Endothelial cell (in vitro differentiated cells): Measurements from ENCODE around the gene USP22. TPM values are rescaled to one million over a fixed set of nuclear protein-coding genes. Genes with fewer than 3 reads are reported as not detected.

Experiments
- DNase-seq: peaks from one replicate; pipeline ENCODE4 v3.0.0; 2021; ENCODE audit warnings: low spot score
- H3K27ac Mint-ChIP-seq: one replicate; pipeline ENCODE4 v1.8.0; 2021; ENCODE audit warnings: mixed read lengths, inconsistent platforms; ENCODE audit not compliant: unreplicated experiment
- H3K27me3 Mint-ChIP-seq: one replicate; pipeline ENCODE4 v1.8.0; 2021; ENCODE audit warnings: mild to moderate bottlenecking, moderate library complexity, mixed read lengths, inconsistent platforms; ENCODE audit not compliant: unreplicated experiment
- H3K36me3 Mint-ChIP-seq: one replicate; pipeline ENCODE4 v1.8.0; 2021; ENCODE audit warnings: mild to moderate bottlenecking, low read depth, mixed read lengths, inconsistent platforms; ENCODE audit not compliant: unreplicated experiment
- H3K4me1 Mint-ChIP-seq: one replicate; pipeline ENCODE4 v1.8.0; 2021; ENCODE audit warnings: mild to moderate bottlenecking, mixed read lengths, inconsistent platforms; ENCODE audit not compliant: unreplicated experiment
- H3K4me3 Mint-ChIP-seq: one replicate; pipeline ENCODE4 v1.8.0; 2021; ENCODE audit warnings: mild to moderate bottlenecking, mixed read lengths, inconsistent platforms; ENCODE audit not compliant: unreplicated experiment
- H3K9me3 Mint-ChIP-seq: one replicate; pipeline ENCODE4 v1.8.0; 2021; ENCODE audit warnings: mixed read lengths, inconsistent platforms; ENCODE audit not compliant: unreplicated experiment
- CTCF ChIP-seq: fragments of 200-600 bp; sonication (generic); IDR thresholded peaks from one replicate; pipeline ENCODE4 v1.5.0; 2021; ENCODE audit warnings: antibody characterized with exemption; ENCODE audit not compliant: unreplicated experiment
- total RNA-seq: library from RNA; stranded (reverse); fragmentation: NEBNext Ultra II Directional; extraction: Animal tissue kit (Norgen Biotek cat#: 25700); gene quantifications from one replicate; pipeline ENCODE4 v1.2.1, GENCODE V29; 2021; ENCODE audit not compliant: unreplicated experiment

Gene USP22
- total RNA-seq, 1 donor from 2014 or later, result 294 TPM

- TF ChIP-seq CTCF, result no peak
- H3K4me1 Mint-ChIP-seq, result peaks cover 8% of the 10 kb centered on the region
- peaks cover 65% of the 10 kb centered on the region for H3K36me3 Mint-ChIP-seq
- H3K4me3 Mint-ChIP-seq, result no peak overlapping the region
- no peaks in the 10 kb centered on the region for H3K9me3 Mint-ChIP-seq
- peaks cover 5% of the 10 kb centered on the region for H3K27me3 Mint-ChIP-seq
- no peak overlapping the region for H3K27ac Mint-ChIP-seq
- no peak for DNase-seq
Observed at GRCh38 chr17:21021208-21021803, 21.5 kb downstream of the USP22 start.

GRCh38 chr17:21020622-21021021 lies 22.2 kb downstream of the USP22 start:
- DNase-seq, result no peak
- Mint-ChIP-seq H3K9me3 (no peaks in the 10 kb centered on the region), H3K27me3 (peaks cover 4% of the 10 kb centered on the region), H3K4me3 (peak overlapping the region; percentile 68), H3K4me1 (peaks cover 14% of the 10 kb centered on the region), H3K36me3 (peaks cover 69% of the 10 kb centered on the region), H3K27ac (peak overlapping the region; percentile 41)
- TF ChIP-seq CTCF, result no peak

GRCh38 chr17:21019976-21020586 lies 22.7 kb downstream of the USP22 start:
- peak overlapping the region; percentile 41 for H3K27ac Mint-ChIP-seq

GRCh38 chr17:21018894-21019293 lies 23.9 kb downstream of the USP22 start:
- H3K27ac Mint-ChIP-seq, result no peak overlapping the region
- no peaks in the 10 kb centered on the region for H3K9me3 Mint-ChIP-seq
- TF ChIP-seq CTCF, result no peak
- no peak for DNase-seq
- H3K36me3 Mint-ChIP-seq, result peaks cover 73% of the 10 kb centered on the region
- peaks cover 4% of the 10 kb centered on the region for H3K27me3 Mint-ChIP-seq
- peak overlapping the region; percentile 69 for H3K4me3 Mint-ChIP-seq
- peaks cover 12% of the 10 kb centered on the region for H3K4me1 Mint-ChIP-seq

More at GRCh38 chr17:21019976-21020586, 22.7 kb downstream of the USP22 start:
- H3K27me3 Mint-ChIP-seq, result peaks cover 4% of the 10 kb centered on the region
- no peak for TF ChIP-seq CTCF
- no peaks in the 10 kb centered on the region for H3K9me3 Mint-ChIP-seq
- H3K36me3 Mint-ChIP-seq, result peaks cover 66% of the 10 kb centered on the region
- peaks cover 12% of the 10 kb centered on the region for H3K4me1 Mint-ChIP-seq
- no peak for DNase-seq
- peak overlapping the region; percentile 68 for H3K4me3 Mint-ChIP-seq

GRCh38 chr17:21017861-21018260 lies 24.9 kb downstream of the USP22 start:
- Mint-ChIP-seq H3K4me3 (no peak overlapping the region), H3K36me3 (peaks cover 80% of the 10 kb centered on the region), H3K4me1 (peaks cover 12% of the 10 kb centered on the region), H3K27me3 (peaks cover 2% of the 10 kb centered on the region), H3K27ac (no peak overlapping the region), H3K9me3 (no peaks in the 10 kb centered on the region)
- no peak for DNase-seq
- TF ChIP-seq CTCF, result no peak
